HG02763 (cell line): Measurements from ENCODE around the gene SLC6A11.
A peak's percentile ranks its signal among the peaks of the same experiment; 100 is the strongest.

Experiments used
- ATAC-seq: cut with Tn5 transposase; IDR thresholded peaks from one replicate; pipeline ENCODE4 v1.9.1; 2021; ENCODE audit warnings: mild to moderate bottlenecking, moderate library complexity; ENCODE audit not compliant: unreplicated experiment

The SLC6A11 gene

DNA sequence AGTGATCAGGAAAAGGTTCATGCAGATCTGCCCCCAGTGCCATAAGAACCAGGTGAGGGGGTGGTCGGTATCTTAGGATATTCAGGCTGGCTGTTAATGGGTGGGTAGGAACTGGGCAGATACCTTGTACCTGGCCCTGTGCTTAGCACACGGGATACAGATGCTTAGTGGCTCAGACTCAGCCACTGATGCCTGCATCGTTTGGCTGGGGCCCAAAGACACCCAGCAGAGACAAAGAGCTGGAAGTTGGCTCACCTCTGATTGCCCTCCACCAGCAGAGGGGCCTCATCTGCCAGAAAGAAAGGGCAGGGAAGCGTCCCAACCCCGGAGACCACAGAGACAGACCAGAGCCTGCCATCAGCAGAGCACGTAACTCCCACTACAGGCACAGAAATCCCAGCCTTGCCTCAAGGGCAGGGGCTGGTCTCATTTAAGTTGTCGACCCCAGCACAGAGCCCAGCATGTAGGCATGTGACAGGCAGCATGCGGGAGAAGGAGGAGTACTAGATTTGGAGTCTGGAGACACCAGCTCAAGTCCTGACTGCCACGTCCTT, 112.5 kb downstream of the SLC6A11 start:
- no peak for ATAC-seq

DNA sequence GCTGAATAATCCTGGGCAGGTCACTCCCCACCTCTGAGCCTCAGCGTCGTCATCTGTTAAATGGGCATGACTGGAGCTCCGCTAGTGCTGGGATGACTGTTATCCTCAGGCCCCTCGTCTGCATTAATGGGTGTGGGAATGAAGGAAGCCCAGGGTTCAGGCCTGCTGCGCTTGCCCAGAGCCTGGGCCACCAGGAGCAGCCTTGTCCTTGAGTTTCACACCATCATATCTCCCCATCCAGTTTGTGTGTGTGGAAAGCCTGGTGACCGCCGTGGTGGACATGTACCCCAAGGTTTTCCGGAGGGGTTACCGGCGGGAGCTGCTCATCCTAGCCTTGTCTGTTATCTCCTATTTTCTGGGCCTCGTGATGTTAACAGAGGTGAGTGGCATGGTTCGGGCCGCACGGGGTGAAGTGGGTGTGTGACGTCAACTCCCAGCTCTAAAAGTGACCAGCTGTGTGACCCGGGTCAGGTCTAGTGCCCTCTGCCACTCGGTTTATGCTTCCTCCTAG, 113.0 kb downstream of the SLC6A11 start:
- ATAC-seq, result no peak

DNA sequence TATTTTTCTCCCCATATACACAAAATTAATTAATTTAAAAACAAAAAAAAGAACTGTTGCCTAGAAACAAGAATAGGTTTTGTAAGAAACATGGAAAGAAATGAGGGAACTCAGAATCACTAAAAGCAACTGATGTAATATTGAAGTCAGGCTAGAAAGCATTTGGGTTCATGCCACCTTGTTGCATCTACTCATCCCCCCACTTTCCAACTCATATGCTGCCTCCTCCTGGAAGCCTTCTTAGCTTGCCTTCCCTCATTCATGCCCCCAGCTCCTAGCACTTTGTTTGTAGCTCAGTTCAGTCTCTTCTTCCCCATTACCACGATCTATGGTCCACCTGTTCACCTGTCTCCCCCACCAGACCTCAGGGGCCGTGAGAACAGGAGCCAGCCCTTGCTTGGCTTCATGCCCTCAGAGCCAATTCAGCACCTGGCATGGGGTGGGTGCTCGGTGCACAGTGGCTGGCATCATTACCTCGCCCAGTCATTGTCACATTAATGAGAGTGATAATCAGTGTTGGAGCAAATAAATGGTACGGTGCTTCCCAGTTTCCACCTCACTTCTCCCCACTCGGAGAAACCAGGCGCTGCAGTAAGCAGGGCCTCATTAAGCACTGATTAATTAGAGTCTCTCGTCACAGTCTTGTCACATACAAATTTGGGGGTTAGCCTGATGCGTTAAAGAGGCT, 114.1 kb downstream of the SLC6A11 start:
- no peak for ATAC-seq

DNA sequence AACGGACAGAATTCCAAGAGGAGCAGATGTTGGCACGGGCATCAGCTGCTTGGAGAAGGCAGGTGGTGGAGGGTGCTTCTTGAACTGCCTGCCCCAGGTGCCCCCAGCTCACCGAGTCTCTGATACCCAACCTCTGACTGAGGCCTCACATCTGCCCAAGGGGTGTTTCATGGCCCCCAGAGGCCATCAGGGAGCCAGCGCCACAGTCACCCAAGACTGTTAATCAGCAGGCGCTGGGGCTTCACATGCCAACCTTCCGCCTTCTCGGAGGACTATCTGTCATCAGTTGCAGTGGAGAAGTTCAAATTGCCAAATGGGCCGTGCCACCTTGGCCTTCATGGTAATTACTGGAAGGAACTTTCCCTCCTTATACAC, 114.6 kb downstream of the SLC6A11 start:
- ATAC-seq, result no peak

DNA sequence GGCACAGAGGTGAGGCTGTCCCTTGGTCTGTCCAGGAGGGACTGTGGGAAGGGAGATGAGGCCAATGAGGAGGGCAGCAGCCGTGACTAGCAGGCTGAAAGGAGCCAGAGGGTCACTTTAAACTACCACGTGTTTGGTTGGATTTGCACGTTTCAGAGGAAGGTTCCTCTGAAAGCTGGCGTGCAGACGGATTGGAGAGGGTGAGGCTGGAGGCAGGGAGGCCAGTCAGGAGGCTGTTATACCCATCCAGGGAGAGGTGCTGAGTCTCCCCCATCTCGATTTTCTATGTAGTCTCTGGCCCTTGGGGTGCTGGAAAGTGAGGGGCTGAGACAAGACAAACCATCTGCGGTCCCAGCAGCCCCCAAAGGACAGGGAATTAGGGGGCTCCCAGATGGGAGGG, 116.6 kb downstream of the SLC6A11 start:
- ATAC-seq, result no peak

DNA sequence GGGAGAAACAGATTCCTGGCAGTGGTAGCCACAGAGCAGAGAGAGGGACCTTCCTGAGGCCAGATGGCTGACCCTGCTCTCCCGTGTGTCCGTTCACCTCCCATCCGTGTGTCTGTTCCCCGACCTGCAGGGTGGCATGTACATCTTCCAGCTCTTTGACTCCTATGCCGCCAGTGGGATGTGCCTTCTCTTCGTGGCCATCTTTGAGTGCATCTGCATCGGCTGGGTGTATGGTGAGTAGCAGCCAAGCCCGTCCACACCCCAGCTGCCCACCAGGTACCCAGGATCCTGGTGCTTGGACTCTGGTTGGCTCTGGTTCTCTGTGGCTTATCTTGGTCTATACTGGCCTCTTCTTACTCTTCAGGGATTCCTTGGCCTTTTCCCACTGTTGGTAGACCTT, 117.0 kb downstream of the SLC6A11 start:
- ATAC-seq, result no peak

DNA sequence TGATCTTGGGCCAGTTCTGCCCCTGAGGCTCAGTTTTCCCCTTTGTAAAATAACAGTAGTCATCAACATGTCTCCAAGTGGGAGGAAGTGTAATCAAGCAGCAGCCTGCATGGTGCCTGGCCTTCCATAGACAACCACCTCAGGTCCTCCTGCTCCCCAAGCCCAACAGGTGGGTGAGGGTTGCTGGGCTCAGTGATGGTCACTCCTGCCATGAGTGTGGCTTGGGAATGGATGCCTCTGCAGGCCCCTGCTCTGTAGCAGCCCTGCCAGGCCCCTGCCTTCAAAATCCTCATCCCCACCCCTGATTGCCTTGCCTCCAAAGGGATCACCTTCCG, 117.4 kb downstream of the SLC6A11 start:
- no peak for ATAC-seq

DNA sequence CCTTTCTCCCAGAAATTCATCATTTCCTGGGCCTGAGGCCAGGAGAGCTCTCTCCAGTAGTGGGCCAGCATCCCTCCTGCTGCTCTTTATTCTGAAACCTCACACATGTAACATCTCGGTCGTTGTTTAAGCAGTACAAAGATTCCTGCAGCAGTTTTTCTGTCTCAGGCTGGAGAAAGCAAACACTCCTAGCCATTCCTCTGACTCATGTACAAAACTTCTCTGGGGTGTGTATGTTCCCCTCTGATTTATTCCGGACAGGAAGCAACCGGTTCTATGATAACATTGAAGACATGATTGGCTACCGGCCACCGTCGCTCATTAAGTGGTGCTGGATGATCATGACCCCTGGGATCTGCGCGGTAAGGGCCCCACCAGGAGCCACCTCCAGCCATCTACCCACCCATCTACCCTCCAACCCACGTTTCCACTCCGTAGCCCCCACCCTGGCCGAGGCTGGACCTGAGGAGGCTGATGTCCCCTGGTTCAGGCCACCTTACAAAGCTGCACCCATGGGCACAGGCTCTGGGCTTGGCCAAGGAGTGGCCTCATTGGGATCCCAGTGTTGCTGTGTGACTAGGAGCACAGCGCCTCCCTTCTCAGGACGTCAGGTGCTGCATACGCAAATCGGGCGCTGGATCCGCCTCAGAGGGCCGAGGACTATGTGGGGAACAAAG, 117.9 kb downstream of the SLC6A11 start:
- ATAC-seq, result no peak

DNA sequence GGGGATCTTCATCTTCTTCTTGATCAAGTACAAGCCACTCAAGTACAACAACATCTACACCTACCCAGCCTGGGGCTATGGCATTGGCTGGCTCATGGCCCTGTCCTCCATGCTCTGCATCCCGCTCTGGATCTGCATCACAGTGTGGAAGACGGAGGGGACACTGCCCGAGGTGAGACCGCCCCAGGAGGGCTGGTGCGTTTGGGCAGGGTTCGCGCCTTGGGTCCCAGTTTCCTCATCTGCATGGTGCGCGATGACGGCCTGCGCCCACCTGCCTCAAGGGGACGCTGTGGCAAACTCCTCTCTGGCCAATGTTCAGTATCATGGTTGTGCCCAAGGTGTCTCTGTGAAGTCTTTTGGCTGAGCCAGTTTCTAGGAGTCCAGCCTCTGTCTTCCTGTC, 119.0 kb downstream of the SLC6A11 start:
- no peak for ATAC-seq

DNA sequence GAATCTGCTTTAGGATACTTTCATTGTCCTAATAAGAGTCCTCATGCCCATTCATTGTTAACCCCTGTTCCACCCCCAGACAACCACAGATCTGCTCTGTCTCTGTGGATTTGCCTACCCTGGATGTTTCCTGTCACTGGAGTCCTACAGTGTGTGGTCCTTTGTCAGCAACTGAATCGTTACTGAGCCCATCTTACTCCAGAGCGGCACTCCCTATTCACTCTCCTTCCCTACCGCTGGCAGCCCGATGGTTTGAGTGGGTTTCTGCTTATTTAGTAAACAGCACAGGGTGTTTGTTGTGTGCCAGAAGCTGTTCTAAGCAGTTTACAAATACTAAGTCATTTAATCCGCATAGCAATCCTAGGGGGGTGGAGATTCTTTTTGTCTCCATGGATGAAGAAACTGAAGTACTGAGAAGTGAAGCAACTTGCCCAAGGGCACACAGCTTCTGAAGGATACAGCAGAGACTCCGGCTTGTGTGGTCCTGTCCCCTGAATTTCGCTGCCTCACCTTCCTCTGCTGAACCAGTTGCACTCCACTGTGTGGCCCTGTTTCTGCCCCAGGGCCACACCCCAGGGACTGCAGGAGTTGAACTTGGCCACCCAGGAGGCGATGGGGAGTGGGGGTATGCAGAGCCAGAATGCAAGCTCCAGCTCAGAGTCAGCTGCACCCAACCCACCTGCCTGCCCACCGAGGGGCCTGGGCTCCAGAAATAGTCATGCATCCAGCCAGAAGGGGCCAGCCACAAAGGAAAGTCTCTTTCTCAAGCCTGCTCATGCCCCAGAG, 120.0 kb downstream of the SLC6A11 start:
- no peak for ATAC-seq

DNA sequence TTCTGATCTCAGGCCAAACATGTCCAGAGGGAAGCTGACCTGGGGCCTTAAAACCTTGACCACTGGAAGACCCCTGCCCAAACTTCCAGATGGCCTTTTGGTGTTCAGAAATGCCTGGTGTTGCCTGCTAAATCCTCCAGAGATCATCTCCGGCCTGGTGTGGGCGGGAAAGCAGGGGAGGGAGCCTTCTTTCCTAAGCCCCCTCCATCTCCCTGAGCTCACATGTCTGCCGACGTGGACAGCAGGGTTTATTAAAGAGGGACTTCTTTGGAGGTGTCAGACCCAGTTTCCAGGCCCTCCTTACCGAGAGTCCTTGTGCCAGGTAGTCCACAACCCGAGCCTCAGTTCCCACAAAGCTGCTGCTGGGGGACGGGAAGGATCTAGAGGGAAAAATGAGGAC, 120.7 kb downstream of the SLC6A11 start:
- ATAC-seq, result no peak

DNA sequence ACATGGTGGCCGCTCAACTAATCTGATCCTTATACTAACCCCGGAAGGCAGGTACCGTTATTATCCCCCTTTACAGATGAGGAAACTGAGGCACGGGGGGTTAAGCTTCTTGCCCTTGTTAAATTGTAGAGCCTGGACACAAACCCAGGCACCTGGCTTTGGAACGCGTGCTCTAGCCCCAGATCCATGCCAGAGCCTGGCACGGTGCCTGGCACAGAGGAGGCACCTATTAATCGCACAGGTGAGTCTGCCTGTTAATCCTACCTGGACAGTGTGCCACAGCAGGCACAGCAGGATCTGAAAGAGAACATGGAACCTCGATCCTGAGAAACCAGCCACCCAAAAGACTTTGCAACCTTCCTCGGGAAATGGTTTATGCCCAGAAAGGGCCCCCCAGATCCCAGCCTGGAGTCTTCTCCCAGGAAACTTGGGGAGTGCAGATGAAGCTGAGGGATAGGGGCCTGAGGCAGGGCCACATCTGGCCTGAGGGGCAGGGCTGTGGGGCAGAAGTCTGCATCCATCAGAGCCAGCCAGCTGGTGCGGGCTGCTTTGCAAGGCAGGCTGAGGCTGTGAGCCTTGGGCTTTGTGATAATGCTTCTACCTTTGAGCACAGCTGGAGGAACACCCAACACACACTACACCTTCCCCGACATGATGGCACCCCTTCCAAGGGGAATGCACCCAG, 121.3 kb downstream of the SLC6A11 start:
- ATAC-seq, result no peak

DNA sequence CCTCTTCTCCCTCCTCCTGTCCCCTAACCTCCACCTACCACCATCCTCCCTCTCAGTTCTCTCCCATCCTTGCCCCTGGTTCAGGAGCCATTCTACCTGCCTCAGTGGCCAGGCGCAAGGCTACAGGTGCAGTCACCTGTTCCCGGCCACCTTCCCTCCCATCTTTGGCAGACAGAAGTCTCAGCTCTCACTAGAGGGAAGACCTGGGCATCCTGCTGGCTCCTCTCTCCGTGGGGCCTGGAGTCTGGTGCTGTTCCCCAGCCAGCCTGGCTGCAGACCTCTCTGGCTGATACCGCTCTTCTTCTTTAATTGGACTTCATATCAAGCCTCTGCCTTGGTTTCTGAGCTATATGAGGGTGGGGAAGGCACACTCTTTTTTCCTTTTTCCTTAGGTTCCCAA, 123.5 kb downstream of the SLC6A11 start:
- no peak for ATAC-seq

DNA sequence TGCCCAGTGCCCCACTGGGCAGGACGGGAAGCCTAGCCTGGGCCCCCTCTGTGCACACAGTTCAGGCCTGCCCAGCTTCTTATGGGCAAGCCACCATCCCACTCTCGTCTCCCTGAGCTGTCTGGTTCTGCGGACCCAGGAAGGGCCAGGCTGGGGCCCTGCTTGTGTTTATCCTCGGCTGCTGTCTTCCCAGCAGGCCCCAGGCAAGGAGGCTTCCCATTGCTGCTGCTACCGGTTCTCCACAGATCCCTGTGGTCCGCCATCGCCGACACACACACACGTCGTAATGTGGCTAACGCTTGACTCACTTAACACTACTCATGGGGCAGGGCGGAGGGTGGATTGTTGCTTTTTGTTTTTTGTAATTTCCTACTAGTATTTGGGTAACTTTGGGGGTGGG, 124.1 kb downstream of the SLC6A11 start:
- ATAC-seq, result no peak

DNA sequence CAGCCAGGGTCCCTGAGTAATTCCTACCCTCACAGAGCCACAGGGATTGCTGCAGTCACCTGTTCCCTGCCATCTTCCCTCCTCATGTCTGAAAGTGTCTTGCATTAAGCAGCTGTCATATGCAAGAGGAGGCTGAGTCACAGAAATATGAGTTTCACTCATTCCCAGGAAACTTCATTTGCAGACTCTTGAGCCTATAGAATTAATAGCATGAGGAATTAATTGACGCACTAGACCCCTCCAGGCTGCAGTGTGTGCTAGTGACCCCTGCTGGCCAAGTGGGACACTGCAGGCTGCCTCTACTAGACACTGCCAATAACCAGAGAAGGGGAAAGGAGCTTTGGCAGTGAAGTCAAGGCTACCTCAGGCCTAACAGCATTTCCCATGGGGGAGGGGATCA, 125.9 kb downstream of the SLC6A11 start:
- no peak for ATAC-seq

DNA sequence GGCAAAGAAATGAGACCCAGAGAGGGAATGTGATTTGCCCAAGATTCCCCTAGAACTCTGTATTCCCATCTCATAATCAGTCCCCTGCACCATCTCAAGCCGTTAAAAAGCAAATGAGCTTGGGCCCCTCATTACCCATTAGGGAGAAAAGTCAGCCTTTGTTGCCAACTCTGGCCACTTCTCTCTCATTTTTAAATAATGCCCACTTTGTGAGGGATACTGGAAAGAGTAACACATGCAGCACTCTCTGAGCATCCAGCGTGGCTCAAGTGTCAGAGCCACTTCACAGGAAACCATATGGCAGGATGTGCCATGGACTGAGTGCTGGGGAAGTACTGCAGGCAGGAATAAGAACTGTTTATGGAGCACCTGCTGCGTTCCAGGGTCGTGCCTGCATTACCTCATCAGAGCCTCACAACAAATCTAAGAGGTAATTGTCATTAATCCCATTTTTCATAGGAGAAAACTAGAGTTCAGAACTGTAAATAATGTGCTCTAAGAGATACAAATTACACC, 126.7 kb downstream of the SLC6A11 start:
- no peak for ATAC-seq

DNA sequence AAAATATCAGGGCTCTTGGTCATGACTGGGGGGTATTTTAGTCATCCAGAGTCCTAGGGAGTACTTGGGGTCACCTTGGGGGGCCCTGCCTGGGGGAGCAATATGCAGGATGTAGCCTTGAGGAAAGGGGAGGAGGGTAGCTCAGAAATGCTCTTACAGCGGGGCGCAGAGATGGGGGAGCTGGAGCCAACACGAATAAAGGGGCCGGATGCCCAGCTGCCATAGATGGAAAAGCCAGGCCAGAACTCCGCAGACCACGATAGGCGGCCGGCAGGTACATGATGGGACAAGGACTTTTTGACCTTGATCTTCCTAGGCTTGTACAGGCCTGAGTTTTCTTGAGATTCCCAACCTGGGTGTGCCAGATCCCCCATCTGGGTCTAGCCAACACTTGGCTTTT, 128.8 kb downstream of the SLC6A11 start:
- ATAC-seq, result no peak

DNA sequence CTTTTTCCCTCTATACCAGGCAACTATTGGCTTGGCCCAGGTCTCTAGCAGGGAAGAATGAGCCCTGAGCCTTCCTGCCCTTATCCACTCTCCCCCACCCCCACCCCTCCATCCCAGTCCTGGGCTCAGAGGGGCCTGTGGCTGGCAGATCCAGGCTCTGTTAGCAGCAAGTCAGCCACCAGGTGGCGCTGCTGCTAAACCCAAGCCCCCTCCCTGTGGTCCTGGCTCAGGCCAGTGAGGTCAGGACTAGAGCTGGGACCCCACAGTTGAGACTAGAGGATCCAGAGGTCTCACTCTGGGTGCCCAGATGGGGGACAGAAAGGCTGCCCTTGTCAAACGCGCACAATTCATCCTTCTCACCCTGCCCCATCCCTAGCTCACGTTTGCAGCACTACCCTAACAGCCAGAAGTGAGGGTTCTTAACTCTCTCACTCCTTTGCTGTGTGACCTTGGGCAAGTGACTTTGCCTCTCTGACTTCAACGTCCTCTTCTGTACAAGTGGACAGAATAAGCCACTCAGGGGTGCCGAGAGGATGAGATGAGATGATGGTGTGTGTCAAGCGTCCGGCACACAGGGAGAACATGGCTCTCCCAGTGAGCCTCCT, 129.8 kb downstream of the SLC6A11 start:
- ATAC-seq, result peak; percentile 48

DNA sequence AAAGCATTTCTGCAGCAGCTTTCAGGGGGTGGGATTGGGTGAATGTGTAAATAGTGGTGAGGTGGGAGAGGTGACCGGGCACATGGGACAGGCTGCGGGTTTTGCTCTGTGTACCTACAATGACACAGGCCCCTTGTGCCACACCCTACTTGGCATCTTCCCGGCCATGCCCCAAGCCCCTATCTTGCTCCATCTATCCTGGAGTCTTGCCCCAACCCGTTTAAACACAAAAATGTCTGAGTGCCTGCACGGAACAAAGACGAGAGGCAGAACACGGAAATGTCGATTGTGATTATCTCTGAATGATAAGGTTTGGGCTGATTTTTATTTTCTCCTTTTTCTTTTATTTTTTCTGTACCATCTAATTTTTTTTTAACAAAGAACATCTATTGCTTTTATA, 130.5 kb downstream of the SLC6A11 start:
- ATAC-seq, result no peak

DNA sequence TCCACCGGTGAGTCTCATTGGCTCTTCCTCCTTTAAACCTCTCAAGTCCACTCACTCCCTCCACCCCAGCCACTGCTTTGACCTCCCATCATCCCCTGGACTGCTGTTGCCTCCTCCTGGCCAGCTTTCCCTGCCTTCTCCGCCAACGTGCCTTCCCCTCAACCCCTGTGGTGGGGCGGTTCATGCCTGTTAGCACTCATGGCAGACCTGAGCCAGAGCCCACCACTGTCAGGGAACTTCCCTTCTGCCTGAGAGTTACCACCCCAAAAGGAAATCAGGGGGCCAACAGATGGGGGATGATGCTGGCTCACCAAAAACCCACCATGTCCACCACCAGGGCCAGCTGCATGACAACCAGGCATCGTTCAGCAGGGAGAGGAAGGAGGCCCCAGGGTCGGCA, 132.3 kb downstream of the SLC6A11 start:
- ATAC-seq, result no peak

DNA sequence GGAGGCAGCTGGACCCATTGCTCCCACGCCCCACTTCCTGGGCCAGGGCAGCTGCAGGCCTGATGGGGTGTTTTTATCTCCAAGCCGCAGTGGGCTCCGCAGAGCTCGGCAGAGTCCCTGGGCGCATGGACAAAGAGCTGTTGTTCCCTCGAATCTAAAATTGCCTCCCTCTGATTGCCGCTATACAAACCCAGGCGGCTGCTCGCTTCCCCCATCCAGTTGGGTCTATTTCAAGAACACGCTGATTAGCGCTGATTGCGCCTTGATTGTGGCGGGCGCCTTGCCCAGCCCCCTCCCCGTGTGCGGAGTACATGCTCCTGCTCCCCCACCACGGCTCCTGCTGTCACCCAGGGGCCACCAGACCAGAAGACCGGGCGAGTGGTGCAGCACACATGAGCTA, 133.2 kb downstream of the SLC6A11 start:
- ATAC-seq, result no peak
